GM21528 (cell line): ENCODE data around the gene ZNF716.
"Not testable (repeated sequence)": the region's sequence is repeated elsewhere in the genome, so short reads cannot be mapped to it uniquely, and the experiment has no call there.

Experiments
- ATAC-seq: cut with Tn5 transposase; IDR thresholded peaks from one replicate; pipeline ENCODE4 v1.9.1; 2021; ENCODE audit warnings: mild to moderate bottlenecking, moderate library complexity; ENCODE audit not compliant: unreplicated experiment, low FRiP score

Gene ZNF716

GRCh38 chr7:57449904-57450303, at the start of gene ZNF716:
TSS of gene ZNF716 (plus strand) at chr7:57450177. CDS start at chr7:57450289, 112 bp downstream.
- ATAC-seq, result no peak

- ATAC-seq, result no peak
Observed at GRCh38 chr7:57400531-57401155, 49.3 kb upstream of the ZNF716 start.

DNA sequence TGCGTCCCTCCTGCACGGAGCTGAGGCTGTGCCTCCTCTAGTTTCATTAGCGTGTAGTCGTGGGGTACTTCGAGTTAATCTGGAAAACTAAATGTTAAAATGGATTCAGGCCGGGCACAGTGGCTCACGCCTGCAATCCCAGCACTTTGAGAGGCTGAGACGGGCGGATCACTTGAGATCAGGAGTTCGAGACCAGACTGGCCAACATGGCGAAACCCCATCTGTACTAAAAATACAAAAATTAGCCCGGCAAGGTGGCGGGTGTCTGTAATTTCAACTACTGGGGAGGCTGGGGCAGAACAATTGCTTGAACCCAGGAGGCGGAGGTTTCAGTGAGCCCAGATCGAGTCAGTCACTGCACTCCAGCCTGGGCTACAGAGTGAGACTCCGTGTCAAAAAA, 46.9 kb upstream of the ZNF716 start:
- not testable (repeated sequence) for ATAC-seq

DNA sequence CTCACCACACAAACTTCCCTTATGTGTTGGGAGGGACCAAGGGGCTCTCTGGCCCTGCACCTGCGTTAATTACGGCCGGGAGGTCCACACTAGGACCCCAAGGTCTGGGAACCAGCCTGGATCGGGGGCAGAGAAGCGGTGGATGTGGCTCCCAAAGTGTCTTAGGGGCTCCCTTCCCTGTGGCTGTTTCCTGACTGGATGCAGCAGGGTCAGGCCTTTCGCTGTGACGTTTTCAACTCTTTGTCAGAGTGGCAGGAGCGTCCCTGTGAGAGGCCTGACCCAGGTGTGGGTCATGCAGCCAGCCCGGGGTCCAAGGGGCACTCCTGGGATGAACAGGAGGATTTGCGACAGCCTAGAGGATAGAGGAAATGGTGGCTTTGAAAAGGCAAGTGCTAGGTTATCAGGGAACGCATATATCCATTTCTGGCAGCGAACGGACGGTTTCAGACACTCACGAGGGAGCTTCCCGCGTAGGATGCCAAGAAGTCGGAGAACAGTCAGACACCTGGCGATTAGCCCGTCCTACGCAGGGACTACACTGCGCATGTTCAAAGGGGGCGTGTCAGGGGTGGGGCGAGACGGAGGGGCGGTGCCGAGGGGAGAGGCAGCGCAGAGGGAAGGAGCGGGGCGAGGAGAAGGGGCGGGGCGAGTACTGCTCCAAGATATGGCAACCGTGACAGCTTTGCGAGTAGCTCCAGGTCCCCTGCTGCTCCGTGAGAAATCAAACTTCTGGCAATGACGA, 46.2 kb upstream of the ZNF716 start:
- no peak for ATAC-seq

GRCh38 chr7:57404343-57404966, 45.5 kb upstream of the ZNF716 start:
- ATAC-seq, result no peak

DNA sequence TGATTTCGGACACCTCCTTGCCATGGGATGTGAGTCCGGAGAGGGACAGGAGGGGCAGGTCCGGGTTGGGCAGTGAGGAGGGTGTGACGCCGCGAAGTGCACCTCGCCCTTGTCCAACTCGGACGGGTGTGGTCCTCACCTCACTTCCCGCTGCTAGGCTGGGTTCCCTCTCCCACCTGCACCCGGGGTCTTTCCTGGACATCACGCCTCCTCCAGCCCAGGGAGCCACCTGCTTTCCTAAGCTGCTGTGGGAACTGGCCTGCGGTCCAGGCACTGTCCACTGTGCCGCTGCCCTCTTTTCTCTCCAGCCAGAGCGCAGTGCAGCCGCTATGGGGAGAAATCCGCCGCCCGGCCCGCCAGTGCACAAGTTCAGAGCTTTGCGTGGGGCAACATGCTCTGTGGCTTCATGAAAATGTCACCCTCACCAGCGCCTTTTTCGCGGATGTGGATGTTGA, 45.0 kb upstream of the ZNF716 start:
- ATAC-seq, result no peak

GRCh38 chr7:57407125-57407524, 42.9 kb upstream of the ZNF716 start:
- ATAC-seq, result no peak

GRCh38 chr7:57412168-57412567, 37.8 kb upstream of the ZNF716 start:
- no peak for ATAC-seq

GRCh38 chr7:57412618-57413017, 37.4 kb upstream of the ZNF716 start:
- ATAC-seq, result no peak

DNA sequence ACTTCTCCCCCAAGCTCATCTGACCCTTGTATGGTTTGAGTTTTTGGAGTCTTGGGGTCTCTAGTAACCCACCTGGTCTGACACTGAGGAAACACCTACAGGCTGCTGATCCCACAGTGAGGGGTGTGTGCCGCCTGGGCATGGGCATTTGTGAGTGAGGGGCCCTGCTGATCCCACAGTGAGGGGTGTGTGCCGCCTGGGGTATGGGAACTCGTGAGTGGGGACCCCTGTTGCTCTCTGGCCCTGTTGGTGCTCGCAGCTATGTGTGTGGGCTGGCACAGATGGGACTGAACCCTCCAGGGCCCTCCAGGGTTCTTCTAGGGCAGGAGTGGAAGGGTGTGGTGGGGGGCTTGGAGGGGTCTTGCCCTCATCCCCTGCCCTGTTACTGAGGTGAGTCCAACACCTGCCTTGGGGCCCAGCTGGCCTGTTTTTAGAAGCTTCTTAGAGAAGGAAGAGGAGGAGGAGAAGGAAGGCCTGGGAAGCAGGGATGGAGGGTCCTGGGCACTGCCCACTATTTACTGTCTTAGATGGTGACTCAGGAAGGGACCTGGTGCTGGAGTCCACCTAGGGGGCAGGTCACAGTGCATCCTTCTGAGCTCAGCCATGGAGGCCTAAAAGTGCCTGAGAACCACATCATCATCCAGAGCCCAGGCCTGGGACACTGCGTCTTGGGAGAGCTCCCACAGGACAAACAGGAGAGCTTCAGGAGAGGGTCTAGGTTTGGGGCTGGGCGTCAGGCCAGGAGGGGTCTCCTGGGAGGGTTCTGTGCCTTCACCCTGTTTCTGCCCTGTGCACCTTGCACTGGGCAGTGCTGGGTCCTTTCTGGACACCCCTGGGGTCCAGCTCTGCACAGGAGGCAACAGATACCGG, 36.2 kb upstream of the ZNF716 start:
- no peak for ATAC-seq

DNA sequence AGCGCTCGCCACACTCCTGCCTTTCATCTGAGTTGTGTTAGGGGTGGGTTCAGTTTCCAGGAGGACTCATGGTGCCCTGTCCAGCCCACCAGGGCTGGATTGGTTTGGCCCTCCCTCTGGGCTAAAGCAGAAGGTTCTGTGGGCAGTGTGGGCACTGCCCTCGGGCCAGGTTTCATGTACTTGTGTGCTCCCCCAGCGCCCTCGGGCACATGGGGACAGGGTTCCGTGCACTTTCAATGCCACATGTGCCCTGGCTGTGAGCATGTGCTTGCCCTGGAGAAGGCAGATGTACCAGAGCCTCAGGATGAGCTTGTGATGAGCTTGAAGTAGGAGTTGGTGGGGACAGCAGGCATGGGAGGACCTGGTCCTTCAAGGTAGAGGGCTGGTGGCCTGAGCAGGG, 35.6 kb upstream of the ZNF716 start:
- ATAC-seq, result no peak

DNA sequence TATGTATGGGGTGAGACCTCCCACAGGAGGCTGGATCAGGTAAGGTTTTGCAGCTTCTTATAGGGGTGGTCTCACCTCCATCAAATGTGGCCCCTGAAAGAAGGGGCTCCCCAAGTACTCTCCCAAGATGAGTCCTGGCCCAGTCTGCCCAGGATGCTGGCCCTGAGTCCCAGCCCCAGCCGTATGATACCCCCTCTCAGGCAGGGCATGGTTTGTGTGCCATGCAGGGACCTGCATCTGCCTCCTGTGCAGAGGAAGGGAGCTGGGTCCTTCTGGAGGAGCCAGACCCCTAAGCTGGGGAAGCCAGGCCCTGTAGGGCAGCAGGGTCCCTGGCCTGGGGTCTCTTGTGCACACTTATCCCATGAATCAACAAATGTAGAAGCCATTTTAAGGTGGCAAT, 35.1 kb upstream of the ZNF716 start:
- ATAC-seq, result no peak

GRCh38 chr7:57415326-57415725, 34.7 kb upstream of the ZNF716 start:
- no peak for ATAC-seq

DNA sequence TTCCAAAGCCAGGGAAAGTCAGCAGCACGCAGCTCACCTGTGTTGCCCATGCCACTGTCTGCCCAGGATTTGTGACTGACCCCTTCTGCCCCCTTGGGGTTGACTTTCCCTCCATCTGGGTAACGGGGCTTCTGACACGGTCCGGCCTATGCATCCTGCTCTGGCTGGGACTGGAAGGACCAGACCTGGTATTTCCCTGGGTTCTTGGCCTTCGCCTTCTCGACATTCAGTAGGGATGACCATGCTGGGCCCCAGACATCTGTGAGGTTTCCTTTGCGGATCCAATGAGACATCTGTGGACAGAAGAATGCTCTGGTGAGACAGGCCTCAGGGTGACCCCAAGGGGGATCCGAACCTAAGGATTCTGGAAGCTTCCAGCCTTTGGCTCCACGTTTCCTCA, 34.2 kb upstream of the ZNF716 start:
- no peak for ATAC-seq

DNA sequence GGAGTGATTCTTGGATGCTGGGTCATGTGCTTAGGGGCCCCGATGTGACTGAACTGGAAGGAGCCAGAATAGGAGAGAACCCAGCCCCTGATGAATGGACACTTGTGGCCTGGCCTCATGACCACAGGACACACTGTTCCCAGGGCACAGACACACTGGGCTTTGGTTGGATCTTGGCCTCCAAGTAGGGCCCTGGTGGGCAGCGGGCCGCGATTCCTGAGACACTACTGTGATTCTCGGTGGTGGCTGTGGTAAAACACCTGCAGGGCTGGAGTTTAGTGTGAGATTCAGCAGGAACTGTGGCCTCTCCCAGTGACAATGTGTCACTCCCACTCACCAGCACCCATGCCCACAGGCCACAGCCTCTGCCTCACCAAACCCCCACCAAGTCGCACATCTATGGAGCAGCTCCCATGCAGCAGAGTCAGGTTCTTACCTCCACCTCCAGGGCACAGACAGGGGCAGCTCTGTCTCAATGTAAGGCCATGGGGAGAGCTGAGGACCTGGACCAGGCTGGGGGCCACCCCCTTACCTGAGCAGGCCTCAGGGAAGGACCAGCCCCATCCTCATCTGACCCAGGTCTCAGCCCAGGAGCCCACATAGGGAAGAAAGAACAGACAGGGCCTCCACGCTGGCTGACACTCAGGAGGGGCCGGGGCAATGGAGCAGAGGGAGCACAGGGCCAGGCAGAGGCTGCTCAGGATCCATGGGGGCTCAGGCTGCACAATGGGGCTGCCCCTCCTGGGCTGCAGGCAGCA, 33.2 kb upstream of the ZNF716 start:
- no peak for ATAC-seq

DNA sequence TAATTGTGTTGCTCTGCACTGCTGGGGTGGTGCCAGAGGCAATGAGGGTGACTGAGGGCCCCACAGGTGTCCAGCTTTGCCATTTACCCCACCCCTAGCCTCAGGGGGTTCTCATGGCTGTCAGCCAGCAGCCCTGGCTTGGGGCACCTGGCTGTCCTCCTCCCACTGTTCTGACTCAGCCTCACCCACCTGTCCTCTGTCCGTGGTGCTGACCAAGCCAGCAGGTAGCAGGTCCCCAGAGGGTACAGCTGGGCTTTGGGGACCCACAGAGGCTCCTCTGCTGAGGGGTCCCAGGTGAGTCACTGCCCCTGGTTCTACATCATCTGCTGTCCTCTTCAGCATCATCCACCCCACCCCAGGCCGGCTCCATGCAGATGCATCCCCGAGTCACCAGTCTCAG, 32.2 kb upstream of the ZNF716 start:
- no peak for ATAC-seq

GRCh38 chr7:57423768-57424167, 26.2 kb upstream of the ZNF716 start:
- no peak for ATAC-seq

GRCh38 chr7:57424515-57425238, 25.3 kb upstream of the ZNF716 start:
- ATAC-seq, result no peak

DNA sequence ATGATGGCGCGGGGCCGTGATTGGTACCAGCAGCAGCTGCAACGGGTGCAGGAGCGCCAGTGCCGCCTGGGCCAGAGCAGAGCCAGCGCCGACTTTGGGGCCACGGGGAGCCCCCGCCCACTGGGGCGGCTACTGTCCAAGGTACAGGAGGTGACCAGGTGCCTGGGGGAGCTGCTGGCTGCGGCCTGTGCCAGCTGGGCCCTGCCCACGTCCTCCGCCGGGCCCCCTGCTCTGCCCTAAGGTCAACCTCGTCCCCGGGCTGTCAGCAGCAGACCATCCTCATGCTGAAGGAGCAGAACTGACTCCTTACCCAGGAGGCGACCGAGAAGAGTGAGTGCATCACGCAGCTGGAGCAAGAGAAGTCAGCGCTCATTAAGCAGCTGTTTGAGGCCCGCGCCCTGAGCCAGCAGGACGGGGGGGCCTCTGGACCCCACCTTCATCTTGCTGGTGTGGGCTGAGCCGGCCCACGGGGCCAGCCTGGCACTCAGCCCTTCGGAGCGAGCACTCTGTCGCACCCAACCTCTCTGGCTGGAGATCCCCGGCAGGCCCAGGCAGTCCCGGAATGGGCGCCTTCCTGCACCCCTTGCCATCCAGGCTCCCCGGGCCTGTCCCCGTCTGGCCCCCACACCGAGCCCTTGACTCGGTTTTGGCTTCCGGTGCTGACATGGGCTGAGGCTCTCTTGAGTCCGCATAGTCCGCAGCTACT, 24.6 kb upstream of the ZNF716 start:
- no peak for ATAC-seq
